ENCODE data around the gene TBP.

The TBP gene

DNA sequence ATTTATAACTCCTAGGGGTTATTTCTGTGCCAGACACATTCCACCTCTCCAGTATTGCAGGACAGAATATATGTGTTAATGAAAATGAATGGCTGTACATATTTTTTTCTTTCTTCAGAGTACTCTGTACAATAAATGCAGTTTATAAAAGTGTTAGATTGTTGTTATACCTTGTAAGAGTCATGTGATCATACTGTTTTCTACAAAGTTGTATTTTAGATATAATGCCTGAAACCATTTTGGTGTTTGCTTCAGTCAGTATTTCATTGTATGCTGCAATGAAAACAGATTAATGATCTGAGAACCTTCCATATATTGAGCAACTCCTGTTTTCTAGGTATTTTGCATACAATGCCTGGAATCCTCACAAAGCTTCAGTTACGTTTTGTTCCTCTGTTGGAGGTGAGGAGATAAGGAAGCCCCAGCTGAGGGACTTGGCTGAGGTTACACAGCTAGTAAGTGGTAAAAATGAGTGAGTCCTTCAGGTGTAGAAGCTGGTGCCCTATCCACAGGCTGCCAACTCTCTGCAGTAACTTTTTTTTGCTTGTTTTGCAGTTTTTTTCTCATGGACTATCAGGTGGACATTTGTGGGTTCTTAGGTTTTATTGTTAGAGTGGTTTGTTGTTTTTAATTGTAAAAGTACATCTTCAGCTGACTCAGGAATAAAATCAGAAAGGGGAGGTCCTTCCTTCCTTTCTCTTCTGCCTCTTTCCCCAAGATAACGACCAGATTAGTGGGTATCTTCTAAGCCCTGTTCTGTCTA lies 18.7 kb downstream of the TBP start:
- Histone ChIP-seq H3K4me1 (ENCODE audit: control extremely low read depth in 1 of 4, control insufficient read depth in 4 of 4, insufficient read depth in 4 of 4, low read length in 3 of 4) (no peaks in the 10 kb centered on the region), H3K9me3 (ENCODE audit: control extremely low read depth in 1 of 5, control insufficient read depth in 4 of 5, insufficient read depth in 2 of 5, low read depth in 1 of 5, low read length in 4 of 5) (no peaks in the 10 kb centered on the region), H3K4me3 (ENCODE audit: control insufficient read depth in 1 of 7, extremely low read depth in 1 of 7, insufficient read depth in 4 of 7, low read depth in 2 of 7, low read length in 6 of 7) (no peak overlapping the region), H3K27me3 (replicated peaks in 2 of 5; ENCODE audit: control insufficient read depth in 4 of 5, insufficient read depth in 5 of 5, low read length in 4 of 5) (no peaks in the 10 kb centered on the region), H3K36me3 (ENCODE audit: control insufficient read depth in 4 of 4, insufficient read depth in 4 of 4, low read length in 3 of 4) (peaks cover 20 to 62% (median 45%) of the 10 kb centered on the region in 4 experiments), H3K27ac (ENCODE audit: insufficient read depth in 1 of 2, low read depth in 1 of 2, low read length in 2 of 2, poor library complexity in 1 of 2, severe bottlenecking in 2 of 2) (no peak overlapping the region)
- WGBS (ENCODE audit: insufficient coverage), result 70% methylated on average over 2 of the region's 2 CpGs
- DNase-seq, result no peak
- POLR2A ChIA-PET, result no interaction called here
- CTCF ChIA-PET, result interaction anchor here (0.9 to 1.3 kb wide), 2 partner anchors 10 to 11 kb away, joined by 3 read pairs; partner anchors contain the start of gene PDCD2

GRCh38 chr6:170575250-170575649 lies 21.1 kb downstream of the TBP start:
- WGBS (ENCODE audit: insufficient coverage), result no CpG with 5 or more reads among the region's 1 CpG
- no peak overlapping the region for H3K4me3 ChIP-seq (ENCODE audit: control insufficient read depth in 1 of 7, extremely low read depth in 1 of 7, insufficient read depth in 4 of 7, low read depth in 2 of 7, low read length in 6 of 7)
- ChIA-PET CTCF (interaction anchor here (0.8 to 2.3 kb wide), 5 partner anchors 9 to 18 kb away, joined by 3 to 10 read pairs (median 4); partner anchors contain the start of gene PDCD2), POLR2A (interaction anchor here (0.7 kb wide), 1 partner anchor 10 kb away, joined by 3 read pairs; no protein-coding TSS in a partner anchor)
- H3K36me3 ChIP-seq (ENCODE audit: control insufficient read depth in 4 of 4, insufficient read depth in 4 of 4, low read length in 3 of 4), result peaks cover 24 to 57% (median 38%) of the 10 kb centered on the region in 4 experiments
- H3K27me3 ChIP-seq (replicated peaks in 2 of 5; ENCODE audit: control insufficient read depth in 4 of 5, insufficient read depth in 5 of 5, low read length in 4 of 5), result no peaks in the 10 kb centered on the region
- H3K4me1 ChIP-seq (ENCODE audit: control extremely low read depth in 1 of 4, control insufficient read depth in 4 of 4, insufficient read depth in 4 of 4, low read length in 3 of 4), result no peaks in the 10 kb centered on the region
- H3K27ac ChIP-seq (ENCODE audit: insufficient read depth in 1 of 2, low read depth in 1 of 2, low read length in 2 of 2, poor library complexity in 1 of 2, severe bottlenecking in 2 of 2), result no peak overlapping the region
- H3K9me3 ChIP-seq (ENCODE audit: control extremely low read depth in 1 of 5, control insufficient read depth in 4 of 5, insufficient read depth in 2 of 5, low read depth in 1 of 5, low read length in 4 of 5), result no peaks in the 10 kb centered on the region
- DNase-seq, result peak; percentile 29 to 40 (median 38)

GRCh38 chr6:170578909-170579308 lies 24.7 kb downstream of the TBP start:
- POLR2A ChIA-PET, result no interaction called here
- H3K9me3 ChIP-seq (ENCODE audit: control extremely low read depth in 1 of 5, control insufficient read depth in 4 of 5, insufficient read depth in 2 of 5, low read depth in 1 of 5, low read length in 4 of 5), result no peaks in the 10 kb centered on the region
- H3K27ac ChIP-seq (ENCODE audit: insufficient read depth in 1 of 2, low read depth in 1 of 2, low read length in 2 of 2, poor library complexity in 1 of 2, severe bottlenecking in 2 of 2), result no peak overlapping the region

GRCh38 chr6:170583756-170584180 lies 29.6 kb downstream of the TBP start:
- Histone ChIP-seq H3K27ac (ENCODE audit: insufficient read depth in 1 of 2, low read depth in 1 of 2, low read length in 2 of 2, poor library complexity in 1 of 2, severe bottlenecking in 2 of 2) (peak overlapping the region; percentile 61 to 81), H3K4me3 (ENCODE audit: control insufficient read depth in 1 of 7, extremely low read depth in 1 of 7, insufficient read depth in 4 of 7, low read depth in 2 of 7, low read length in 6 of 7) (peak overlapping the region; percentile 78 to 95 (median 90)), H3K4me1 (ENCODE audit: control extremely low read depth in 1 of 4, control insufficient read depth in 4 of 4, insufficient read depth in 4 of 4, low read length in 3 of 4) (peaks cover 9 to 20% (median 14%) of the 10 kb centered on the region in 4 experiments), H3K9me3 (ENCODE audit: control extremely low read depth in 1 of 5, control insufficient read depth in 4 of 5, insufficient read depth in 2 of 5, low read depth in 1 of 5, low read length in 4 of 5) (no peaks in the 10 kb centered on the region), H3K27me3 (replicated peaks in 2 of 5; ENCODE audit: control insufficient read depth in 4 of 5, insufficient read depth in 5 of 5, low read length in 4 of 5) (no peaks in the 10 kb centered on the region), H3K36me3 (ENCODE audit: control insufficient read depth in 4 of 4, insufficient read depth in 4 of 4, low read length in 3 of 4) (peaks cover 5 to 30% (median 18%) of the 10 kb centered on the region in 4 experiments)
- CTCF ChIA-PET, result interaction anchor here (0.9 to 1.7 kb wide), 11 partner anchors 9 to 54 kb away, joined by 3 to 10 read pairs (median 4); partner anchors contain the start of genes PSMB1 and TBP
- 6% methylated on average over 7 of the region's 12 CpGs for whole genome bisulfite sequencing (ENCODE audit: insufficient coverage)
- DNase-seq, result peak in 2 of 3 donors; percentile 51 to 63
- POLR2A ChIA-PET, result interaction anchor here (1.2 kb wide), 1 partner anchor 30 kb away, joined by 4 read pairs; the partner anchor contains the start of gene TBP

More at GRCh38 chr6:170578909-170579308, 24.7 kb downstream of the TBP start:
- Histone ChIP-seq H3K36me3 (ENCODE audit: control insufficient read depth in 4 of 4, insufficient read depth in 4 of 4, low read length in 3 of 4) (peaks cover 9 to 51% (median 35%) of the 10 kb centered on the region in 4 experiments), H3K4me3 (ENCODE audit: control insufficient read depth in 1 of 7, extremely low read depth in 1 of 7, insufficient read depth in 4 of 7, low read depth in 2 of 7, low read length in 6 of 7) (no peak overlapping the region), H3K27me3 (replicated peaks in 2 of 5; ENCODE audit: control insufficient read depth in 4 of 5, insufficient read depth in 5 of 5, low read length in 4 of 5) (no peaks in the 10 kb centered on the region), H3K4me1 (ENCODE audit: control extremely low read depth in 1 of 4, control insufficient read depth in 4 of 4, insufficient read depth in 4 of 4, low read length in 3 of 4) (peaks cover 5 to 9% (median 7%) of the 10 kb centered on the region in 4 experiments)
- CTCF ChIA-PET, result no interaction called here
- DNase-seq, result no peak

- peak; percentile 87 to 95 (median 91) for DNase-seq
- WGBS (ENCODE audit: insufficient coverage), result 0% methylated on average over 63 of the region's 81 CpGs
Observed at GRCh38 chr6:170584181-170584953, 30.2 kb downstream of the TBP start, which contains the start of gene PDCD2. PDCD2 (minus strand) TSS chr6:170584637; CDS start chr6:170584581, 56 bp downstream.

GRCh38 chr6:170584954-170585498 lies 30.9 kb downstream of the TBP start:
- H3K27ac ChIP-seq (ENCODE audit: insufficient read depth in 1 of 2, low read depth in 1 of 2, low read length in 2 of 2, poor library complexity in 1 of 2, severe bottlenecking in 2 of 2), result peak overlapping the region; percentile 61 to 81
- H3K36me3 ChIP-seq (ENCODE audit: control insufficient read depth in 4 of 4, insufficient read depth in 4 of 4, low read length in 3 of 4), result peaks cover 5 to 26% (median 14%) of the 10 kb centered on the region in 4 experiments
- H3K27me3 ChIP-seq (replicated peaks in 2 of 5; ENCODE audit: control insufficient read depth in 4 of 5, insufficient read depth in 5 of 5, low read length in 4 of 5), result no peaks in the 10 kb centered on the region
- H3K9me3 ChIP-seq (ENCODE audit: control extremely low read depth in 1 of 5, control insufficient read depth in 4 of 5, insufficient read depth in 2 of 5, low read depth in 1 of 5, low read length in 4 of 5), result peaks cover 0 to 2% (median 0%) of the 10 kb centered on the region in 5 experiments
- peak in 2 of 3 donors; percentile 11 to 21 for DNase-seq
- ChIA-PET POLR2A (interaction anchor here (1.2 kb wide), 1 partner anchor 31 kb away, joined by 4 read pairs; the partner anchor contains the start of gene TBP), CTCF (interaction anchor here (1.4 to 1.7 kb wide), 2 partner anchors 10 to 14 kb away, joined by 3 to 10 read pairs; no protein-coding TSS in a partner anchor)
- H3K4me3 ChIP-seq (ENCODE audit: control insufficient read depth in 1 of 7, extremely low read depth in 1 of 7, insufficient read depth in 4 of 7, low read depth in 2 of 7, low read length in 6 of 7), result peak overlapping the region; percentile 78 to 95 (median 90)
- 17% methylated on average over 5 of the region's 6 CpGs for WGBS (ENCODE audit: insufficient coverage)
- H3K4me1 ChIP-seq (ENCODE audit: control extremely low read depth in 1 of 4, control insufficient read depth in 4 of 4, insufficient read depth in 4 of 4, low read length in 3 of 4), result peaks cover 9 to 20% (median 14%) of the 10 kb centered on the region in 4 experiments

More at GRCh38 chr6:170584181-170584953, 30.2 kb downstream of the TBP start, which contains the start of gene PDCD2:
- H3K27ac ChIP-seq (ENCODE audit: insufficient read depth in 1 of 2, low read depth in 1 of 2, low read length in 2 of 2, poor library complexity in 1 of 2, severe bottlenecking in 2 of 2), result peak within 1 kb of the TSS; percentile 61 to 81
- H3K36me3 ChIP-seq (ENCODE audit: control insufficient read depth in 4 of 4, insufficient read depth in 4 of 4, low read length in 3 of 4), result peaks cover 5 to 26% (median 15%) of the 10 kb centered on the region in 4 experiments
- CTCF ChIA-PET, result interaction anchor here (0.9 to 1.7 kb wide), 11 partner anchors 9 to 55 kb away, joined by 3 to 10 read pairs (median 4); partner anchors contain the start of genes PSMB1 and TBP
- POLR2A ChIA-PET, result interaction anchor here (1.2 kb wide), 1 partner anchor 30 kb away, joined by 4 read pairs; the partner anchor contains the start of gene TBP
- no peaks in the 10 kb centered on the region for H3K27me3 ChIP-seq (replicated peaks in 2 of 5; ENCODE audit: control insufficient read depth in 4 of 5, insufficient read depth in 5 of 5, low read length in 4 of 5)
- peaks cover 9 to 20% (median 14%) of the 10 kb centered on the region in 4 experiments for H3K4me1 ChIP-seq (ENCODE audit: control extremely low read depth in 1 of 4, control insufficient read depth in 4 of 4, insufficient read depth in 4 of 4, low read length in 3 of 4)
- H3K9me3 ChIP-seq (ENCODE audit: control extremely low read depth in 1 of 5, control insufficient read depth in 4 of 5, insufficient read depth in 2 of 5, low read depth in 1 of 5, low read length in 4 of 5), result no peaks in the 10 kb centered on the region
- H3K4me3 ChIP-seq (ENCODE audit: control insufficient read depth in 1 of 7, extremely low read depth in 1 of 7, insufficient read depth in 4 of 7, low read depth in 2 of 7, low read length in 6 of 7), result peak within 1 kb of the TSS; percentile 78 to 95 (median 90)
